Lung (tissue), 12 donors: ENCODE data around the gene HEG1. TPM values are rescaled to one million over a fixed set of nuclear protein-coding genes. Genes with fewer than 3 reads are reported as not detected.

Experiments used
- ATAC-seq: fragments of 200-7000 bp; cut with Tn5 transposase; one replicate; pipeline ENCODE4 v1.9.1; 2020; ENCODE audit warnings: moderate number of reproducible peaks; ENCODE audit not compliant: insufficient read depth, low FRiP score
- DNase-seq, 3 donors: peaks; one replicate each; pipeline ENCODE4 v3.0.0-alpha.2; 2013 to 2017
- H3K27ac ChIP-seq, 2 donors: one replicate each; pipeline ENCODE4 v1.5.1; 2013; ENCODE audit warnings: mild to moderate bottlenecking in 2 of 2, moderate library complexity in 2 of 2, control low read depth in 1 of 2, inconsistent platforms in 1 of 2, low read depth in 1 of 2, low read length in 1 of 2
- H3K27me3 ChIP-seq, 3 donors: one replicate each; pipeline ENCODE4 v1.5.1; 2013; ENCODE audit warnings: low read length in 2 of 3; ENCODE audit not compliant: control insufficient read depth in 3 of 3, insufficient read depth in 3 of 3
- H3K36me3 ChIP-seq, 4 donors: one replicate each; pipeline ENCODE4 v1.5.1; 2013; ENCODE audit warnings: low read length in 4 of 4, mild to moderate bottlenecking in 1 of 4, moderate library complexity in 1 of 4; ENCODE audit not compliant: control insufficient read depth in 4 of 4, insufficient read depth in 4 of 4
- H3K4me1 ChIP-seq, 5 donors: one replicate each; pipeline ENCODE4 v1.5.1; 2013; ENCODE audit warnings: low read length in 5 of 5, mild to moderate bottlenecking in 2 of 5, moderate library complexity in 1 of 5; ENCODE audit not compliant: control insufficient read depth in 5 of 5, insufficient read depth in 5 of 5
- H3K4me3 ChIP-seq: one replicate; pipeline ENCODE4 v1.5.1; 2013; ENCODE audit warnings: mild to moderate bottlenecking, control low read depth, moderate library complexity
- H3K9ac ChIP-seq, 2 donors: one replicate each; pipeline ENCODE4 v1.5.1; 2013; ENCODE audit warnings: low read length in 2 of 2, control low read depth in 1 of 2; ENCODE audit not compliant: insufficient read depth in 1 of 2
- H3K9me3 ChIP-seq, 4 donors: one replicate each; pipeline ENCODE4 v1.5.1; 2013; ENCODE audit warnings: low read length in 3 of 4, mild to moderate bottlenecking in 1 of 4, moderate library complexity in 1 of 4; ENCODE audit not compliant: control insufficient read depth in 4 of 4, insufficient read depth in 3 of 4
- CTCF ChIP-seq: IDR thresholded peaks from 2 replicates; pipeline ENCODE4 v1.5.1; 2012; ENCODE audit warnings: mild to moderate bottlenecking; ENCODE audit errors: control extremely low read depth, extremely low read depth
- WGBS, 2 donors: extraction: QIAGEN DNeasy Blood & Tissue Kit; methylation state at CpG; one replicate each; pipeline ENCODE4 v1.1.7; 2013; 5-methylcytosine and 5-hydroxymethylcytosine counted together
- polyA plus RNA-seq, 2 donors: library from polyadenylated mRNA; stranded (reverse); fragments of 200-250 nt; gene quantifications; one replicate each; pipeline ENCODE4 v1.2.1, GENCODE V29; 2013
- total RNA-seq, 2 donors: library from RNA; depleted of rRNA in 1 of 2; stranded (reverse); fragments of >200 nt in 1 of 2; gene quantifications; one replicate each; pipeline ENCODE4 v1.2.1, GENCODE V29; 2014 to 2021
- donor health status: control.
- donor health status: control.
- donor health status: Bipolar disorder and iron deficiency.
- donor health status: healthy.
- donor health status: DM: yes; HTN: yes; CAD: no.

HEG1 gene
- total and polyA plus RNA-seq, 4 donors, result 18.0 to 115 (median 65.7) TPM

GRCh38 chr3:125048282-125048681 lies 7.5 kb downstream of the HEG1 start:
- DNase-seq, result no peak
- Histone ChIP-seq H3K36me3 (peaks cover 0 to 7% (median 3%) of the 10 kb centered on the region in 4 donors), H3K9me3 (no peaks in the 10 kb centered on the region), H3K4me3 (no peak overlapping the region), H3K9ac (no peak overlapping the region), H3K27me3 (no peaks in the 10 kb centered on the region), H3K4me1 (peaks cover 27 to 59% (median 38%) of the 10 kb centered on the region in 5 donors), H3K27ac (peak overlapping the region in 1 of 2 donors; percentile 5)
- ATAC-seq, result no peak
- no peak for TF ChIP-seq CTCF
- WGBS, 2 donors, result 90 to 95% methylated on average over 3 of the region's 3 CpGs

- H3K9ac ChIP-seq, result no peak overlapping the region
- H3K27ac ChIP-seq, result no peak overlapping the region
- H3K4me1 ChIP-seq, result peaks cover 15 to 59% (median 28%) of the 10 kb centered on the region in 5 donors
- H3K9me3 ChIP-seq, result no peaks in the 10 kb centered on the region
- WGBS, 2 donors, result 17 to 25% methylated on average over 2 of the region's 2 CpGs
- ATAC-seq (no peak), DNase-seq (no peak)
- H3K27me3 ChIP-seq, result no peaks in the 10 kb centered on the region
- no peak overlapping the region for H3K4me3 ChIP-seq
- H3K36me3 ChIP-seq, result peaks cover 0 to 7% (median 3%) of the 10 kb centered on the region in 4 donors
- TF ChIP-seq CTCF, result no peak
These were observed 9.8 kb downstream of the HEG1 start for GRCh38 chr3:125045965-125046364.

- Histone ChIP-seq H3K27me3 (no peaks in the 10 kb centered on the region), H3K27ac (peak overlapping the region; percentile 68 to 78), H3K4me1 (peaks cover 17 to 56% (median 28%) of the 10 kb centered on the region in 5 donors), H3K9ac (no peak overlapping the region), H3K36me3 (peaks cover 0 to 3% (median 1%) of the 10 kb centered on the region in 4 donors), H3K4me3 (no peak overlapping the region), H3K9me3 (no peaks in the 10 kb centered on the region)
- ATAC-seq, result no peak
- no peak for TF ChIP-seq CTCF
- 65 to 77% methylated on average over 5 of the region's 5 CpGs for WGBS, 2 donors
- DNase-seq, result no peak
These were observed 10.6 kb downstream of the HEG1 start for GRCh38 chr3:125045194-125045593.

DNA sequence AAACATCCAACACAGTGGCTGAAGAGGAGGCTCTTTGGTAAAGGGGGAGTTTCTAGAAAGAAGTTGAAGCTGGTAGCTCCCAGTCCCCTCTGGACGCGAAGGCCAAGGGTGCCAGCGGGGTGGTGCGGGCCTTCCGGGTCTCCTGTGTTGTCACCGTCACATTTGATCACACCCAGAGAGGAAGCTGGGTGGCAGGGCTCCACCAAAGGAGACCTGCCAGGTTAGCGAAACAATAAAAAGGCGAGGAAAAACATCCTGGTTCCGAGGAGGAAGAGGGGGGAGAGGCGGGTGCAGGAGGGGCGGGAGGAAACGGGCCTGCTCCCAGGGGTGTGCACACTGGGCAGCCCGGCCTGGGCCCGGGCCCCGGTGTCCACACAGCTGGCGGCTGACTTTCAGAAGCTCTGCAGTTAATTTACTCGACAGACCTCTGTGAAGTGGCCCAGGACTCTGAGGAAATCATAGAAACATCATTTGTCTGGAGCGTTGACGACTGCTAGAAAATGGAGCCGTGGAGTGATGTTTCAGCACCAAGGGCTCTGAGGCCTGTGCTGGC lies 12.1 kb downstream of the HEG1 start:
- Histone ChIP-seq H3K9ac (peak overlapping the region in 1 of 2 donors; percentile 57), H3K4me1 (peaks cover 24 to 59% (median 42%) of the 10 kb centered on the region in 5 donors), H3K27ac (peak overlapping the region; percentile 78 to 99), H3K9me3 (no peaks in the 10 kb centered on the region), H3K36me3 (peaks cover 0 to 2% (median under 1%) of the 10 kb centered on the region in 4 donors), H3K4me3 (no peak overlapping the region), H3K27me3 (no peaks in the 10 kb centered on the region)
- DNase-seq (peak in 2 of 3 donors; percentile 41 to 45), ATAC-seq (no peak)
- 48 to 73% methylated on average over 20 of the region's 20 CpGs for WGBS, 2 donors
- TF ChIP-seq CTCF, result no peak
